Astrocyte (in vitro differentiated cells and primary cell): ENCODE data around the gene MLLT1.

Experiments
- EZH2 ChIP-seq: IDR thresholded peaks from 2 replicates; pipeline ENCODE4 v1.6.1; 2012; ENCODE audit warnings: mild to moderate bottlenecking, low read length, inconsistent platforms; ENCODE audit not compliant: insufficient read depth
- TF ChIP-seq, protein P1 (sequence below): IDR thresholded peaks from 2 replicates; pipeline ENCODE4 v1.5.1; 2011; ENCODE audit warnings: low read depth, mild to moderate bottlenecking, inconsistent platforms, low read length, moderate library complexity; ENCODE audit not compliant: insufficient read depth

DNA sequence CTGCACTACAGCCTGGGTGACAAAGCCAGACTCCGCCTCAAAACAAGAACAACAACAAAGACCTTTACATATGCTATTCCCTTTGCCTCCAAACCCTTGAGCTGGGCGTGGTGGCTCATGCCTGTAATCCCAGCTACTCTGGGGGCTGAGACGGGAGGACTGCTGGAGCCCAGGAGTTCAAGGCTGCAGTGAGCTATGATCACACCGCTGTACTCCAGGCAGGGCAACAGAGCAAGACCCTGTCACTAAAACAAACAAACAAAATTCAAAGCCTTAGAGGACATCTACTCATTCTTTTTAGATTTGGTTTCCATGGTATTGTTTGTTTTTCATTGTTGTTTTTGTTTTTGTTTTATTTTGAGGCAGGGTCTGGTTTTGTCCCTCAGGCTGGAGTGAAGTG is 45.8 kb upstream of the MLLT1 start:
- TF ChIP-seq, protein P1, sequence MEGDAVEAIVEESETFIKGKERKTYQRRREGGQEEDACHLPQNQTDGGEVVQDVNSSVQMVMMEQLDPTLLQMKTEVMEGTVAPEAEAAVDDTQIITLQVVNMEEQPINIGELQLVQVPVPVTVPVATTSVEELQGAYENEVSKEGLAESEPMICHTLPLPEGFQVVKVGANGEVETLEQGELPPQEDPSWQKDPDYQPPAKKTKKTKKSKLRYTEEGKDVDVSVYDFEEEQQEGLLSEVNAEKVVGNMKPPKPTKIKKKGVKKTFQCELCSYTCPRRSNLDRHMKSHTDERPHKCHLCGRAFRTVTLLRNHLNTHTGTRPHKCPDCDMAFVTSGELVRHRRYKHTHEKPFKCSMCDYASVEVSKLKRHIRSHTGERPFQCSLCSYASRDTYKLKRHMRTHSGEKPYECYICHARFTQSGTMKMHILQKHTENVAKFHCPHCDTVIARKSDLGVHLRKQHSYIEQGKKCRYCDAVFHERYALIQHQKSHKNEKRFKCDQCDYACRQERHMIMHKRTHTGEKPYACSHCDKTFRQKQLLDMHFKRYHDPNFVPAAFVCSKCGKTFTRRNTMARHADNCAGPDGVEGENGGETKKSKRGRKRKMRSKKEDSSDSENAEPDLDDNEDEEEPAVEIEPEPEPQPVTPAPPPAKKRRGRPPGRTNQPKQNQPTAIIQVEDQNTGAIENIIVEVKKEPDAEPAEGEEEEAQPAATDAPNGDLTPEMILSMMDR: no peak
- TF ChIP-seq EZH2: no peak
